ENCODE results near the gene LIPF. TPM values are rescaled to one million over a fixed set of nuclear protein-coding genes. Genes with fewer than 3 reads are reported as not detected.
"Not testable (repeated sequence)": the region's sequence is repeated elsewhere in the genome, so short reads cannot be mapped to it uniquely, and the experiment has no call there.

Gene LIPF
- total RNA-seq, 1 donor from 2014 or later, result not detected

GRCh38 chr10:88668465-88668864 is 4.2 kb downstream of the LIPF start:
- intact Hi-C loops (cut with DNase I), result no loop called here
- ATAC-seq (no peak), DNase-seq (ENCODE audit: missing footprints) (no peak)

- intact Hi-C loops (cut with DNase I), result no loop called here
- DNase-seq (ENCODE audit: missing footprints) (no peak), ATAC-seq (no peak)
Measured at GRCh38 chr10:88670497-88670896, 6.3 kb downstream of the LIPF start.

GRCh38 chr10:88672041-88672440 is 7.8 kb downstream of the LIPF start:
- intact Hi-C loops (cut with DNase I), result no loop called here
- ATAC-seq (no peak), DNase-seq (ENCODE audit: missing footprints) (no peak)

- intact Hi-C loops (cut with DNase I), result no loop called here
- ATAC-seq (no peak), DNase-seq (ENCODE audit: missing footprints) (no peak)
Measured at GRCh38 chr10:88676283-88677060, 12.2 kb downstream of the LIPF start.

- ATAC-seq, result no peak
- no peak for DNase-seq (ENCODE audit: missing footprints)
- intact Hi-C loops (cut with DNase I), result no loop called here
Measured at GRCh38 chr10:88680958-88681357, 16.7 kb downstream of the LIPF start.

GRCh38 chr10:88682491-88682890 is 18.2 kb downstream of the LIPF start:
- intact Hi-C loops (cut with DNase I), result no loop called here
- ATAC-seq, result no peak
- DNase-seq (ENCODE audit: missing footprints), result no peak

- no peak for DNase-seq (ENCODE audit: missing footprints)
- ATAC-seq, result no peak
- intact Hi-C loops (cut with DNase I), result loop anchor here (5.0 kb wide), 2 partner anchors 99 to 119 kb away; no protein-coding TSS in a partner anchor
Measured at GRCh38 chr10:88687853-88688467, 23.7 kb downstream of the LIPF start.

GRCh38 chr10:88689366-88689765 is 25.1 kb downstream of the LIPF start:
- intact Hi-C loops (cut with DNase I), result loop anchor here (5.0 kb wide), 2 partner anchors 98 to 118 kb away; no protein-coding TSS in a partner anchor
- ATAC-seq, result no peak

GRCh38 chr10:88693392-88694020 is 29.3 kb downstream of the LIPF start:
- intact Hi-C loops (cut with DNase I), result no loop called here
- DNase-seq (ENCODE audit: missing footprints) (no peak), ATAC-seq (no peak)

More at GRCh38 chr10:88689366-88689765, 25.1 kb downstream of the LIPF start:
- DNase-seq (ENCODE audit: missing footprints), result no peak

GRCh38 chr10:88702848-88703597 is 38.8 kb downstream of the LIPF start:
- intact Hi-C loops (cut with DNase I), result no loop called here
- DNase-seq (ENCODE audit: missing footprints) (no peak), ATAC-seq (no peak)

GRCh38 chr10:88705958-88706357 is 41.7 kb downstream of the LIPF start, which contains the start of gene LIPK:
Gene LIPK, plus strand, starts transcription at chr10:88706249. Its CDS starts 18,295 bp downstream, at chr10:88724544.
- intact Hi-C loops (cut with DNase I), result no loop called here
- no peak for ATAC-seq
- DNase-seq (ENCODE audit: missing footprints), result no peak

GRCh38 chr10:88707429-88708155 is 43.4 kb downstream of the LIPF start:
- intact Hi-C loops (cut with DNase I), result no loop called here
- DNase-seq (ENCODE audit: missing footprints) (no peak), ATAC-seq (no peak)

- DNase-seq (ENCODE audit: missing footprints); ATAC-seq; intact Hi-C loops (cut with DNase I): not testable (repeated sequence)
Measured at GRCh38 chr10:88709361-88709760, 45.1 kb downstream of the LIPF start.

GRCh38 chr10:88715517-88715916 is 51.3 kb downstream of the LIPF start:
- no peak for DNase-seq (ENCODE audit: missing footprints)
- ATAC-seq, result no peak
- intact Hi-C loops (cut with DNase I), result no loop called here

- intact Hi-C loops (cut with DNase I), result no loop called here
- DNase-seq (ENCODE audit: missing footprints), result no peak
Measured at GRCh38 chr10:88721392-88721791, 57.1 kb downstream of the LIPF start.

GRCh38 chr10:88725798-88726197 is 61.6 kb downstream of the LIPF start:
- DNase-seq (ENCODE audit: missing footprints) (no peak), ATAC-seq (no peak)
- intact Hi-C loops (cut with DNase I), result no loop called here

More at GRCh38 chr10:88721392-88721791, 57.1 kb downstream of the LIPF start:
- no peak for ATAC-seq

- ATAC-seq (no peak), DNase-seq (ENCODE audit: missing footprints) (no peak)
- intact Hi-C loops (cut with DNase I), result no loop called here
Measured at GRCh38 chr10:88728107-88728763, 64.0 kb downstream of the LIPF start.
